Neural cell (in vitro differentiated cells): ENCODE data around the gene SGCD.

Source experiments
- EZH2 ChIP-seq: fragments of 200-600, 300-800 bp; shearing (Covaris generic), sonication (generic); IDR thresholded peaks from 2 replicates; pipeline ENCODE4 v1.6.1; 2014; ENCODE audit warnings: antibody characterized with exemption, low read length, borderline replicate concordance, mild to moderate bottlenecking; ENCODE audit not compliant: insufficient read depth, poor library complexity, severe bottlenecking
- TF ChIP-seq, protein P1 (sequence below): fragments of 450-650 bp; IDR thresholded peaks from 2 replicates; pipeline ENCODE4 v1.5.1; 2014; ENCODE audit warnings: antibody characterized with exemption, mild to moderate bottlenecking, moderate library complexity; ENCODE audit not compliant: poor library complexity, severe bottlenecking

DNA sequence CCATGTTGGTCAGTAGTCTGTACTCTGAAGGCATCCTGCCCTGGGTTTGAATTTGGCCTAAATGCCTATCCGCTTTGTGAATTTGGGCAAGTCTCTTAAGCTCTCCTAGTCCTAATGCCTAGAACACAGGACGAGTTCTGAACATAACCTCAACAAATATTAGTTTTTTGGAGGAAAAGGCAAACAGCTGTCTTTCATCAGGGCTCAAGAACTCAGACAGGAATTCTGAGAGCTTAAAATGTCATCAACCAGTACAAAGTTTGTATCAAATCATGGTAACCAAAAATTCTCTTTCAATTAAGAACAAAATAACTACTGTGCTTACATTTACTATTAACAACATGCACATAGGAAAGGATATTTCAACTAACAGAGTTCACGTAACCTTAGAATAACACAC lies 340.7 kb downstream of the SGCD start:
- TF ChIP-seq, protein P1, sequence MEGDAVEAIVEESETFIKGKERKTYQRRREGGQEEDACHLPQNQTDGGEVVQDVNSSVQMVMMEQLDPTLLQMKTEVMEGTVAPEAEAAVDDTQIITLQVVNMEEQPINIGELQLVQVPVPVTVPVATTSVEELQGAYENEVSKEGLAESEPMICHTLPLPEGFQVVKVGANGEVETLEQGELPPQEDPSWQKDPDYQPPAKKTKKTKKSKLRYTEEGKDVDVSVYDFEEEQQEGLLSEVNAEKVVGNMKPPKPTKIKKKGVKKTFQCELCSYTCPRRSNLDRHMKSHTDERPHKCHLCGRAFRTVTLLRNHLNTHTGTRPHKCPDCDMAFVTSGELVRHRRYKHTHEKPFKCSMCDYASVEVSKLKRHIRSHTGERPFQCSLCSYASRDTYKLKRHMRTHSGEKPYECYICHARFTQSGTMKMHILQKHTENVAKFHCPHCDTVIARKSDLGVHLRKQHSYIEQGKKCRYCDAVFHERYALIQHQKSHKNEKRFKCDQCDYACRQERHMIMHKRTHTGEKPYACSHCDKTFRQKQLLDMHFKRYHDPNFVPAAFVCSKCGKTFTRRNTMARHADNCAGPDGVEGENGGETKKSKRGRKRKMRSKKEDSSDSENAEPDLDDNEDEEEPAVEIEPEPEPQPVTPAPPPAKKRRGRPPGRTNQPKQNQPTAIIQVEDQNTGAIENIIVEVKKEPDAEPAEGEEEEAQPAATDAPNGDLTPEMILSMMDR: no peak
- TF ChIP-seq EZH2: no peak
